ELF-1 (cell line): ENCODE measurements around the gene CUBN.
A peak's percentile ranks its signal among the peaks of the same experiment; 100 is the strongest.

Source experiments
- DNase-seq: peaks from one replicate; pipeline ENCODE4 v3.0.0-alpha.2; 2016; ENCODE audit warnings: low read depth, low spot score

CUBN gene

GRCh38 chr10:16789261-16789660 is 340.4 kb downstream of the CUBN start:
- no peak for DNase-seq

GRCh38 chr10:16788778-16789177 is 340.8 kb downstream of the CUBN start:
- no peak for DNase-seq

- DNase-seq: no peak
Observed at GRCh38 chr10:16788125-16788524, 341.5 kb downstream of the CUBN start.

- DNase-seq: no peak
Observed at GRCh38 chr10:16787361-16787791, 342.2 kb downstream of the CUBN start.

GRCh38 chr10:16780338-16780880 is 349.2 kb downstream of the CUBN start:
- DNase-seq: no peak

GRCh38 chr10:16779384-16779915 is 350.2 kb downstream of the CUBN start:
- no peak for DNase-seq

GRCh38 chr10:16777473-16778370 is 351.9 kb downstream of the CUBN start:
- DNase-seq: peak; percentile 52

GRCh38 chr10:16776896-16777295 is 352.7 kb downstream of the CUBN start:
- no peak for DNase-seq
